H1 (cell line): ENCODE results near the gene AKR7A3. TPM values are rescaled to one million over a fixed set of nuclear protein-coding genes. Genes with fewer than 3 reads are reported as not detected.
A peak's percentile ranks its signal among the peaks of the same experiment; 100 is the strongest.

Experiments used
- CTCF ChIA-PET: fragments of 300-600 bp; sonication (Branson Sonifier 250); formaldehyde crosslinking; loops from one replicate; lab custom pipeline; 2021; ENCODE audit not compliant: partially characterized antibody; lab: Charles Lee
- POLR2A ChIA-PET: fragments of 300-600 bp; sonication (Branson Sonifier 250); formaldehyde crosslinking; loops from one replicate; lab custom pipeline; 2021; ENCODE audit warnings: inconsistent platforms; ENCODE audit not compliant: partially characterized antibody; lab: Charles Lee
- DNase-seq, 2 experiments: peaks; one replicate each; pipeline versions ENCODE4 v3.0.0 to v3.0.0-alpha.2; 2010 to 2022; ENCODE audit warnings: low spot score in 2 of 2, low read depth in 1 of 2, mixed read lengths in 1 of 2
- FAIRE-seq: peaks from 2 replicates; lab custom pipeline; 2011; peaks lifted over from hg19 to GRCh38; lab: Jason Lieb, UNC
- H2AFZ ChIP-seq: 2 replicates; pipeline ENCODE4 v1.8.1; 2012; ENCODE audit warnings: low read length, inconsistent platforms
- H2AK5ac ChIP-seq: 2 replicates; pipeline ENCODE4 v1.6.1; 2013; ENCODE audit warnings: low read depth, low read length
- H2BK120ac ChIP-seq: replicated peaks from 2 replicates; pipeline ENCODE3; 2013; ENCODE audit warnings: low read depth, low read length, inconsistent platforms
- H2BK12ac ChIP-seq: 2 replicates; pipeline ENCODE4 v1.6.1; 2013; ENCODE audit warnings: low read depth, low read length
- H2BK15ac ChIP-seq: 2 replicates; pipeline ENCODE4 v1.6.1; 2013; ENCODE audit warnings: low read length
- H2BK20ac ChIP-seq: 2 replicates; pipeline ENCODE4 v1.6.1; 2013; ENCODE audit warnings: low read length
- H2BK5ac ChIP-seq: 2 replicates; pipeline ENCODE4 v1.6.1; 2013; ENCODE audit warnings: low read depth, low read length
- H3K14ac ChIP-seq: 2 replicates; pipeline ENCODE4 v1.6.1; 2013; ENCODE audit warnings: inconsistent platforms; ENCODE audit not compliant: insufficient read length
- H3K18ac ChIP-seq: 2 replicates; pipeline ENCODE4 v1.6.1; 2013; ENCODE audit warnings: low read length; ENCODE audit errors: extremely low read depth
- H3K23ac ChIP-seq: 2 replicates; pipeline ENCODE4 v1.6.1; 2013; ENCODE audit warnings: inconsistent platforms; ENCODE audit not compliant: insufficient read length
- H3K23me2 ChIP-seq: 2 replicates; pipeline ENCODE4 v1.6.1; 2013; ENCODE audit warnings: low read depth, low read length
- H3K27ac ChIP-seq: 2 replicates; pipeline ENCODE4 v1.6.1; 2011; ENCODE audit warnings: low read depth, low read length, inconsistent platforms
- H3K27me3 ChIP-seq, 4 experiments: replicated peaks in 1 of 4; 1 replicate in 1 of 4; 2 replicates in 3 of 4; pipeline versions ENCODE4 v1.6.1 to v1.8.1; 2011 to 2013; ENCODE audit warnings: low read length in 3 of 4, mild to moderate bottlenecking in 3 of 4, inconsistent platforms in 2 of 4, mixed read lengths in 2 of 4, moderate library complexity in 1 of 4; ENCODE audit not compliant: control insufficient read depth in 3 of 4, insufficient read depth in 3 of 4; ENCODE audit errors: extremely low read depth in 1 of 4
- H3K36me3 ChIP-seq, 4 experiments: 2 replicates each; pipeline versions ENCODE4 v1.6.1 to v1.8.1; 2011 to 2013; ENCODE audit warnings: mild to moderate bottlenecking in 4 of 4, low read length in 3 of 4, moderate library complexity in 2 of 4, control low read depth in 1 of 4, inconsistent platforms in 1 of 4; ENCODE audit not compliant: insufficient read depth in 4 of 4, control insufficient read depth in 2 of 4
- H3K4ac ChIP-seq: replicated peaks from 2 replicates; pipeline ENCODE3; 2013; ENCODE audit warnings: low read length, low read depth, mixed read lengths, inconsistent platforms; ENCODE audit not compliant: insufficient read length
- H3K4me1 ChIP-seq, 4 experiments: replicated peaks in 1 of 4; 1 replicate in 1 of 4; 2 replicates in 3 of 4; pipeline versions ENCODE4 v1.6.1 to v1.8.1; 2011 to 2013; ENCODE audit warnings: low read length in 3 of 4, inconsistent platforms in 2 of 4, mixed read lengths in 1 of 4; ENCODE audit not compliant: insufficient read depth in 4 of 4, control insufficient read depth in 3 of 4
- H3K4me2 ChIP-seq, 2 experiments: 2 replicates each; pipeline versions ENCODE4 v1.6.1 to v1.8.1; 2011 to 2013; ENCODE audit warnings: low read depth in 2 of 2, low read length in 2 of 2, control low read depth in 1 of 2, inconsistent platforms in 1 of 2, mild to moderate bottlenecking in 1 of 2; ENCODE audit not compliant: insufficient read depth in 1 of 2
- H3K4me3 ChIP-seq, 4 experiments: fragments of 200-600, 300-600 bp in 1 of 4; sonication (generic), shearing (Covaris generic), sonication (Bioruptor Twin) in 1 of 4; 2 replicates each; pipeline versions ENCODE4 v1.5.1 to v1.8.1; 2011 to 2016; ENCODE audit warnings: low read length in 4 of 4, low read depth in 3 of 4, control low read depth in 2 of 4, inconsistent platforms in 2 of 4, mild to moderate bottlenecking in 2 of 4, mixed read lengths in 1 of 4, moderate library complexity in 1 of 4; ENCODE audit not compliant: insufficient read depth in 2 of 4; ENCODE audit errors: extremely low read depth in 1 of 4
- H3K56ac ChIP-seq: replicated peaks from 2 replicates; pipeline ENCODE3; 2013; ENCODE audit warnings: low read depth, mild to moderate bottlenecking, mixed read lengths, low read length, inconsistent platforms; ENCODE audit not compliant: insufficient read length
- H3K79me1 ChIP-seq: 2 replicates; pipeline ENCODE4 v1.6.1; 2013; ENCODE audit warnings: low read depth, low read length, control low read depth
- H3K79me2 ChIP-seq, 2 experiments: 2 replicates each; pipeline versions ENCODE4 v1.6.1 to v1.8.1; 2012 to 2013; ENCODE audit warnings: low read length in 2 of 2, mild to moderate bottlenecking in 2 of 2, inconsistent platforms in 1 of 2; ENCODE audit not compliant: insufficient read depth in 2 of 2, control insufficient read depth in 1 of 2
- H3K9ac ChIP-seq, 4 experiments: replicated peaks in 1 of 4; 1 replicate in 1 of 4; 2 replicates in 3 of 4; pipeline versions ENCODE4 v1.6.1 to v1.8.1; 2011 to 2013; ENCODE audit warnings: low read depth in 3 of 4, low read length in 3 of 4, control low read depth in 2 of 4, mild to moderate bottlenecking in 2 of 4, moderate library complexity in 2 of 4, inconsistent platforms in 1 of 4; ENCODE audit errors: extremely low read depth in 1 of 4
- H3K9me3 ChIP-seq, 2 experiments: 2 replicates each; pipeline versions ENCODE4 v1.6.1 to v1.8.1; 2012 to 2013; ENCODE audit warnings: mild to moderate bottlenecking in 2 of 2, moderate library complexity in 2 of 2, control low read depth in 1 of 2, inconsistent platforms in 1 of 2, low read depth in 1 of 2, low read length in 1 of 2, mixed read lengths in 1 of 2; ENCODE audit not compliant: insufficient read depth in 2 of 2
- H4K20me1 ChIP-seq, 2 experiments: replicated peaks in 1 of 2; 2 replicates each; pipeline versions ENCODE3 to v1.8.1; 2011 to 2013; ENCODE audit warnings: inconsistent platforms in 2 of 2, low read length in 2 of 2, mild to moderate bottlenecking in 1 of 2; ENCODE audit not compliant: insufficient read depth in 2 of 2, control insufficient read depth in 1 of 2
- H4K5ac ChIP-seq: 2 replicates; pipeline ENCODE4 v1.6.1; 2013; ENCODE audit warnings: low read length, low read depth, mixed read lengths, inconsistent platforms; ENCODE audit not compliant: insufficient read length
- H4K8ac ChIP-seq: 2 replicates; pipeline ENCODE4 v1.8.0; 2013; ENCODE audit warnings: mild to moderate bottlenecking, moderate library complexity, low read length, inconsistent platforms; ENCODE audit not compliant: insufficient read depth; ENCODE audit errors: extremely low read depth
- H4K91ac ChIP-seq: replicated peaks from 2 replicates; pipeline ENCODE3; 2013; ENCODE audit warnings: low read length, mixed read lengths, inconsistent platforms; ENCODE audit not compliant: insufficient read length
- CTCF ChIP-seq, 3 experiments: IDR thresholded peaks; 1 replicate in 2 of 3; 2 replicates in 1 of 3; pipeline versions ENCODE4 v1.5.1 to v1.6.1; 2011; ENCODE audit warnings: low read length in 3 of 3, mild to moderate bottlenecking in 3 of 3, inconsistent platforms in 2 of 3, low read depth in 1 of 3, moderate library complexity in 1 of 3; ENCODE audit not compliant: insufficient read depth in 1 of 3; ENCODE audit errors: control extremely low read depth in 1 of 3
- RAD21 ChIP-seq, 2 experiments: IDR thresholded peaks in 1 of 2; conservative IDR thresholded peaks in 1 of 2; 2 replicates each; pipeline ENCODE4 v1.6.1; 2011; ENCODE audit warnings: low read depth in 2 of 2, low read length in 2 of 2, improper control_type of control experiment in 1 of 2, inconsistent platforms in 1 of 2, mild to moderate bottlenecking in 1 of 2, moderate library complexity in 1 of 2
- SIN3A ChIP-seq, 2 experiments: IDR thresholded peaks in 1 of 2; conservative IDR thresholded peaks in 1 of 2; 2 replicates each; pipeline ENCODE4 v1.6.1; 2011 to 2012; ENCODE audit warnings: low read length in 2 of 2, improper control_type of control experiment in 1 of 2, low read depth in 1 of 2, mild to moderate bottlenecking in 1 of 2
- WGBS, 2 experiments: shearing (Covaris generic) in 1 of 2; methylation state at CpG; one replicate each; pipeline versions ENCODE4 v1.1.6 to v1.1.7; 2013 to 2015; ENCODE audit warnings: low lambda C conversion rate in 2 of 2, mixed read lengths in 2 of 2, inconsistent platforms in 1 of 2, low coverage in 1 of 2, missing lambda C conversion rate in 1 of 2; ENCODE audit not compliant: insufficient replicate concordance in 2 of 2, insufficient coverage in 1 of 2, insufficient read length in 1 of 2; ENCODE audit errors: extremely low coverage in 1 of 2, missing lambda C conversion rate in 1 of 2; 5-methylcytosine and 5-hydroxymethylcytosine counted together
- polyA plus RNA-seq, 7 experiments: library from polyadenylated mRNA; depleted of rRNA in 3 of 7; stranded (reverse) in 5 of 7; unstranded in 2 of 7; fragments of >200 nt in 5 of 7; fragments of 200-250 nt in 2 of 7; gene quantifications; 1 replicate in 5 of 7; 2 replicates in 1 of 7; 4 replicates in 1 of 7; pipeline versions ENCODE4 v1.2.1 to v1.2.3, GENCODE V29; 2011 to 2013; ENCODE audit warnings: missing spikeins in 2 of 7, mixed read lengths in 2 of 7
- total RNA-seq: library from RNA; stranded (reverse); fragmentation: NEBNext Ultra II Directional; extraction: Animal tissue kit (Norgen Biotek cat#: 25700); gene quantifications from 2 replicates; pipeline ENCODE4 v1.2.1, GENCODE V29; 2021

The AKR7A3 gene
- total and polyA plus RNA-seq, 2 of the 8 experiments (the other 6 are each of a cell fraction or from before 2014, with no cell fraction given) = 0.62 to 0.65 TPM

- DNase-seq = no peak
- Histone ChIP-seq H3K4me3 (no peak overlapping the region), H3K27ac (no peak overlapping the region), H3K9me3 (no peaks in the 10 kb centered on the region), H2AK5ac (no peak overlapping the region), H4K91ac (no peak overlapping the region), H4K20me1 (no peaks in the 10 kb centered on the region), H3K9ac (no peak overlapping the region), H3K23ac (no peak overlapping the region), H3K4ac (no peak overlapping the region), H2BK120ac (no peak overlapping the region), H3K27me3 (peaks cover 0 to under 1% (median under 1%) of the 10 kb centered on the region in 4 experiments; a peak in 1 of 7 replicates), H2BK12ac (no peak overlapping the region), H3K23me2 (no peaks in the 10 kb centered on the region), H4K8ac (no peak overlapping the region), H4K5ac (no peak overlapping the region), H3K56ac (no peak overlapping the region), H3K18ac (no peak overlapping the region), H2BK15ac (no peak overlapping the region), H2BK20ac (no peak overlapping the region), H2BK5ac (no peak overlapping the region), H2AFZ (no peak overlapping the region), H3K79me1 (no peaks in the 10 kb centered on the region), H3K4me1 (no peaks in the 10 kb centered on the region), H3K4me2 (no peak overlapping the region), H3K36me3 (no peaks in the 10 kb centered on the region), H3K14ac (no peak overlapping the region), H3K79me2 (no peaks in the 10 kb centered on the region)
- ChIA-PET POLR2A (interaction anchor here (1.5 kb wide), 1 partner anchor 16 kb away, joined by 7 read pairs; the partner anchor contains the start of genes EMC1 and MRTO4), CTCF (interaction anchor here (0.5 to 0.6 kb wide), 2 partner anchors 54 to 220 kb away, joined by 3 to 4 read pairs; no protein-coding TSS in a partner anchor)
- 87% methylated on average over 3 of the region's 11 CpGs; no CpG with 5 or more reads in 1 of the 2 experiments for WGBS, 2 experiments
- no peak for FAIRE-seq
- TF ChIP-seq RAD21 (IDR thresholded peaks at IDR 0.05 in 1 of 2, conservative IDR thresholded peaks at IDR 0.05 in 1 of 2; ENCODE audit: low read depth in 2 of 2, low read length in 2 of 2) = 0 out of 4 replicates have a peak, but pooled peaks of 1 of the 2 experiments have one; percentile 7
- TF ChIP-seq SIN3A (conservative IDR thresholded peaks at IDR 0.05 in 1 of 2, IDR thresholded peaks at IDR 0.05 in 1 of 2; ENCODE audit: low read depth in 1 of 2, low read length in 2 of 2) = no peak
- peak in 1 of 3 experiments; percentile 20; a peak in 2 of 4 replicates for TF ChIP-seq CTCF (IDR thresholded peaks at IDR 0.05; ENCODE audit: control extremely low read depth in 1 of 3, insufficient read depth in 1 of 3, low read depth in 1 of 3, low read length in 3 of 3)
Measured at GRCh38 chr1:19268445-19268844, 20.1 kb downstream of the AKR7A3 start.
